Measurements from ENCODE around the gene FRK.

FRK gene

GRCh38 chr6:116019428-116019827, 41.3 kb downstream of the FRK start:
- TF ChIP-seq CTCF (IDR thresholded peaks at IDR 0.05; ENCODE audit: control insufficient read depth, insufficient read depth, low read depth, low read length, missing control alignments): no peak
- DNase-seq (ENCODE audit: low read depth): no peak
- no peak overlapping the region for H3K4me3 ChIP-seq (ENCODE audit: control insufficient read depth, low read depth, low read length)

DNA sequence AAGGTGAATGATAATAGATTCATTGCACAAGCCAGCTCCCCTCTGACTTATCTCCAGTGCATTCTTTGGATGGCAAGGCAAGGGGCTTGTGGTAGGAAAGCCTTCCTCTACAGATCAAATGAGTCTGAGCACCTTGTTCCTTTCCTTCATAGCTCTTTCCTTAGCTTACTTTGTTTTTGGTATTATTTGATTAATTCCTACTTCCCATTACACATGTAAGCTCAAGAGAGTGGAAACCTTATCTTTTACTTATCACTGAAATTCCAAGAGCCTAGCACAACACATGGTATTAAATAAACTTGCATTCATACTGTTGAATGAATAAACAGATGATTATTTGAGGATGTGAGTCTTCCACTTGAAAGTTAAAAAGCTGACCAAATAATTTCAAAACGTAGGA, 41.7 kb downstream of the FRK start:
- H3K4me3 ChIP-seq (ENCODE audit: control insufficient read depth, low read depth, low read length): no peak overlapping the region
- no peak for TF ChIP-seq CTCF (IDR thresholded peaks at IDR 0.05; ENCODE audit: control insufficient read depth, insufficient read depth, low read depth, low read length, missing control alignments)
- DNase-seq (ENCODE audit: low read depth): no peak

- DNase-seq (ENCODE audit: low read depth): no peak
- no peak for TF ChIP-seq CTCF (IDR thresholded peaks at IDR 0.05; ENCODE audit: control insufficient read depth, insufficient read depth, low read depth, low read length, missing control alignments)
- no peak overlapping the region for H3K4me3 ChIP-seq (ENCODE audit: control insufficient read depth, low read depth, low read length)
Measured at GRCh38 chr6:116017546-116018295, 43.0 kb downstream of the FRK start.

- no peak for DNase-seq (ENCODE audit: low read depth)
- H3K4me3 ChIP-seq (ENCODE audit: control insufficient read depth, low read depth, low read length): no peak overlapping the region
- TF ChIP-seq CTCF (IDR thresholded peaks at IDR 0.05; ENCODE audit: control insufficient read depth, insufficient read depth, low read depth, low read length, missing control alignments): no peak
Measured at GRCh38 chr6:116016846-116017545, 43.7 kb downstream of the FRK start.

GRCh38 chr6:116015983-116016382, 44.7 kb downstream of the FRK start:
- H3K4me3 ChIP-seq (ENCODE audit: control insufficient read depth, low read depth, low read length): no peak overlapping the region
- TF ChIP-seq CTCF (IDR thresholded peaks at IDR 0.05; ENCODE audit: control insufficient read depth, insufficient read depth, low read depth, low read length, missing control alignments): no peak
- DNase-seq (ENCODE audit: low read depth): no peak

DNA sequence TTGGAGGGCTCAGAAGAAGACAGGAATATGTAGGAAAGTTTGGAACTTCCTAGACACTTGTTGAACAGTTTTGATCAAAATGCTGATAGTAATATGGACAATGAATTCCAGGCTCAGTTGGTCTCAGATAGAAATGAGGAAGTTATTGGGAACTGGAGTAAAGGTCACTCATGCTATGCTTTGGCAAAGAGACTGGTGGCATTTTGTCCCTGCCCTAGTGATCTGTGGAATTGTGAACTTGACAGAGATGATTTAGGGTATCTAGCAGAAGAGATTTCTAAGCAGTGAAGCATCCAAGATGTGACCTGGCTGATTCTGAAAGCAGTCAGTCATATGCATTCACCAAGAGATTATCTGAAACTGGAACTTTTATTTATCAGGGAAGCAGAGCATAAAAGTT, 45.1 kb downstream of the FRK start:
- H3K4me3 ChIP-seq (ENCODE audit: control insufficient read depth, low read depth, low read length): no peak overlapping the region
- no peak for TF ChIP-seq CTCF (IDR thresholded peaks at IDR 0.05; ENCODE audit: control insufficient read depth, insufficient read depth, low read depth, low read length, missing control alignments)
- DNase-seq (ENCODE audit: low read depth): no peak
